HepG2 (cell line): ENCODE results near the gene ST6GALNAC6. TPM values are rescaled to one million over a fixed set of nuclear protein-coding genes. Genes with fewer than 3 reads are reported as not detected.

ENCODE experiments used
- ATAD3A ChIP-seq: sonication (generic); formaldehyde crosslinking; IDR thresholded peaks from 2 replicates; pipeline ENCODE4 v1.4.0; 2020; ENCODE audit warnings: missing genetic modification reagents
- CREB1 ChIP-seq, 2 experiments: fragments of 450-650 bp in 1 of 2; IDR thresholded peaks; 2 replicates each; pipeline ENCODE4 v1.6.1; 2016 to 2017; ENCODE audit warnings: control low read depth in 1 of 2, mild to moderate bottlenecking in 1 of 2, missing compliant biosample characterization in 1 of 2, missing genetic modification characterization in 1 of 2
- ELF4 ChIP-seq: sonication (generic); formaldehyde crosslinking; IDR thresholded peaks from 2 replicates; pipeline ENCODE4 v1.5.0; 2020; ENCODE audit warnings: missing genetic modification reagents, mild to moderate bottlenecking, moderate library complexity, borderline replicate concordance
- ESRRA ChIP-seq: sonication (generic); formaldehyde crosslinking; IDR thresholded peaks from 2 replicates; pipeline ENCODE4 v1.5.1; 2020; ENCODE audit warnings: mild to moderate bottlenecking, low read depth, missing genetic modification reagents
- HNF4A ChIP-seq: sonication (generic); formaldehyde crosslinking; IDR thresholded peaks from 2 replicates; pipeline ENCODE4 v1.4.0; 2020; ENCODE audit warnings: missing genetic modification reagents
- ISL2 ChIP-seq: sonication (generic); formaldehyde crosslinking; IDR thresholded peaks from 2 replicates; pipeline ENCODE4 v1.5.0; 2020; ENCODE audit warnings: missing genetic modification reagents
- KMT2A ChIP-seq: sonication (generic); formaldehyde crosslinking; IDR thresholded peaks from 2 replicates; pipeline ENCODE4 v1.4.0; 2020; ENCODE audit warnings: missing genetic modification reagents
- NFRKB ChIP-seq: fragments of 450-650 bp; IDR thresholded peaks from 2 replicates; pipeline ENCODE4 v1.6.1; 2017
- PAF1 ChIP-seq: IDR thresholded peaks from 2 replicates; pipeline ENCODE4 v1.6.1; 2016; ENCODE audit warnings: missing genetic modification reagents, missing compliant biosample characterization
- PCBP2 ChIP-seq: fragments of 200-400 bp; formaldehyde crosslinking; optimal IDR thresholded peaks from 2 replicates; pipeline ENCODE3; 2018; ENCODE audit warnings: low read length, low read depth; ENCODE audit not compliant: poor library complexity, severe bottlenecking
- SMARCE1 ChIP-seq: fragments of 450-650 bp; IDR thresholded peaks from 2 replicates; pipeline ENCODE4 v1.6.1; 2017; ENCODE audit warnings: borderline replicate concordance
- TCF7 ChIP-seq: sonication (generic); IDR thresholded peaks from 2 replicates; pipeline ENCODE4 v1.6.1; 2016; ENCODE audit warnings: antibody characterized with exemption, low read depth
- TOPORS ChIP-seq: sonication (generic); formaldehyde crosslinking; IDR thresholded peaks from 2 replicates; pipeline ENCODE4 v1.8.0; 2023; ENCODE audit warnings: mild to moderate bottlenecking, missing genetic modification reagents
- ZFYVE20 ChIP-seq: sonication (generic); formaldehyde crosslinking; IDR thresholded peaks from 2 replicates; pipeline ENCODE4 v1.8.0; 2023; ENCODE audit warnings: low read depth, mild to moderate bottlenecking, moderate library complexity, missing genetic modification reagents, borderline replicate concordance
- ZNF432 ChIP-seq: sonication (generic); formaldehyde crosslinking; IDR thresholded peaks from 2 replicates; pipeline ENCODE4 v1.5.0; 2020; ENCODE audit warnings: missing genetic modification reagents, mild to moderate bottlenecking, borderline replicate concordance
- ZNF75D ChIP-seq: sonication (generic); formaldehyde crosslinking; IDR thresholded peaks from 2 replicates; pipeline ENCODE4 v1.8.1; 2023; ENCODE audit warnings: missing genetic modification reagents, mild to moderate bottlenecking, borderline replicate concordance
- ZNF772 ChIP-seq: sonication (generic); formaldehyde crosslinking; IDR thresholded peaks from 2 replicates; pipeline ENCODE4 v1.5.0; 2020; ENCODE audit warnings: mild to moderate bottlenecking, missing genetic modification reagents
- ZNF788 ChIP-seq: sonication (generic); formaldehyde crosslinking; IDR thresholded peaks from 2 replicates; pipeline ENCODE4 v1.5.0; 2020; ENCODE audit warnings: mild to moderate bottlenecking, missing genetic modification reagents, borderline replicate concordance
- polyA plus RNA-seq, 8 experiments: library from polyadenylated mRNA; depleted of rRNA in 3 of 8; stranded (reverse) in 7 of 8; unstranded in 1 of 8; fragments of >200 nt; fragmentation: Illumina TruSeq in 4 of 8; extraction: Trizol in 4 of 8; gene quantifications; 2 replicates each; pipeline versions ENCODE4 v1.2.1 to v1.2.3, GENCODE V29; 2011 to 2016; ENCODE audit warnings: low read depth in 4 of 8, missing spikeins in 1 of 8, mixed read lengths in 1 of 8; ENCODE audit not compliant: insufficient read depth in 1 of 8
- total RNA-seq, 5 experiments: library from RNA; depleted of rRNA; stranded (reverse); fragments of >200 nt; fragmentation: Illumina TruSeq; extraction: Trizol; gene quantifications; 2 replicates each; pipeline ENCODE4 v1.2.3, GENCODE V29; 2016; ENCODE audit warnings: low read depth in 1 of 5
- TF ChIP-seq, protein P1 (sequence below), 2 experiments: IDR thresholded peaks; 2 replicates each; pipeline ENCODE4 v1.6.1; 2011 to 2012; ENCODE audit warnings: low read length in 2 of 2, borderline replicate concordance in 1 of 2, low read depth in 1 of 2, mild to moderate bottlenecking in 1 of 2, moderate library complexity in 1 of 2
- TF ChIP-seq, protein P2 (sequence below): IDR thresholded peaks from 2 replicates; pipeline ENCODE4 v1.6.1; 2012; ENCODE audit warnings: inconsistent platforms
- TF ChIP-seq, protein P3 (sequence below): IDR thresholded peaks from 2 replicates; pipeline ENCODE4 v1.6.1; 2018; ENCODE audit warnings: missing genetic modification reagents, mild to moderate bottlenecking, missing compliant biosample characterization
- TF ChIP-seq, protein P4 (sequence below): sonication (generic); formaldehyde crosslinking; IDR thresholded peaks from 2 replicates; pipeline ENCODE4 v1.5.0; 2020; ENCODE audit warnings: missing genetic modification reagents

Gene ST6GALNAC6
- total and polyA plus RNA-seq, 2 of the 13 experiments (the other 11 are each of a cell fraction or from before 2014, with no cell fraction given), result 18.5 to 65.4 TPM

DNA sequence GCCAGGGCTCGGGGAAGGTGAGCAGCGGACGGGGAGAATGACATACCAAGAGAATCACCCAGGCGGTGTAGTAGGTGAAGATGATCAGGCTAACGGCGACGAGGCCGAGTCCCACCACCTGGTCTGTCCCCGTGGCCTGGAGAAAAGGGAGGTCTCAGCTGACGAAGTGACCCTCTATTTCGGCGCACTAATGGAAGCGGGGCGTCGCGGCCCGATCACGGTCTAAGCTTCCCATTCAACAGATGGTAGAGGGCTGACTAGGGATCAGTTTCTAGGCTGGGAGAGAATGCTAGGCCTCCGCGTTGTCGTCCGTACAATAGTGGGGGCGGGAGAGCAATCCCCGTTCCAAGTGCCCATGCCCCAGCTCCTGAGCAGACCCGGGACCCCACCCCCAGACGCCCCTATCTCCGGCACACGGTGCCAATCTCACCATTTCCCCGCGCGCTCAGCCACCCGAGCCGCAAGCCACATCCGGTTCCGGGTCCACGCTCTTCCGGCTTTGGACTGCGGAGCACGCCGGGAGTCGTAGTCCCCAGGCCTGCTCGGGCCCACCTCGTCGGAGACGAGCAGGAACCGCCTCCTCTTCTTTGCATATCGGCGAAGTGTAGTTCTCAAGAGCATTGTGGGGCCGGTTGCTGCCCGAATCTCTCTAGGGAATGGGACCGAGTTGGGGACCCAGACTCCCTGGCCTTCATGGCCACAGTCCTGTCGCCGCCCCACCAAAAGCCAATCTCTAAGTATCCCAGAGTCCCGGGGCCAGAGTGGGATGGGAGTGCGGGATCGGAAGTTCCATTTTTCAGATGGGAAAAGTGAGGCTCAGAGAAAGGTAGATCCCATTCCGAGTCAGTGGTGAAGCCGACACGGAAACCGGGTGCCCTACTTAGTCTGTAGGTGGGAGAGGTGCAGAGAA, 38.2 kb upstream of the ST6GALNAC6 start, which contains the start of gene DPM2 (continued):
- TF ChIP-seq, protein P1, sequence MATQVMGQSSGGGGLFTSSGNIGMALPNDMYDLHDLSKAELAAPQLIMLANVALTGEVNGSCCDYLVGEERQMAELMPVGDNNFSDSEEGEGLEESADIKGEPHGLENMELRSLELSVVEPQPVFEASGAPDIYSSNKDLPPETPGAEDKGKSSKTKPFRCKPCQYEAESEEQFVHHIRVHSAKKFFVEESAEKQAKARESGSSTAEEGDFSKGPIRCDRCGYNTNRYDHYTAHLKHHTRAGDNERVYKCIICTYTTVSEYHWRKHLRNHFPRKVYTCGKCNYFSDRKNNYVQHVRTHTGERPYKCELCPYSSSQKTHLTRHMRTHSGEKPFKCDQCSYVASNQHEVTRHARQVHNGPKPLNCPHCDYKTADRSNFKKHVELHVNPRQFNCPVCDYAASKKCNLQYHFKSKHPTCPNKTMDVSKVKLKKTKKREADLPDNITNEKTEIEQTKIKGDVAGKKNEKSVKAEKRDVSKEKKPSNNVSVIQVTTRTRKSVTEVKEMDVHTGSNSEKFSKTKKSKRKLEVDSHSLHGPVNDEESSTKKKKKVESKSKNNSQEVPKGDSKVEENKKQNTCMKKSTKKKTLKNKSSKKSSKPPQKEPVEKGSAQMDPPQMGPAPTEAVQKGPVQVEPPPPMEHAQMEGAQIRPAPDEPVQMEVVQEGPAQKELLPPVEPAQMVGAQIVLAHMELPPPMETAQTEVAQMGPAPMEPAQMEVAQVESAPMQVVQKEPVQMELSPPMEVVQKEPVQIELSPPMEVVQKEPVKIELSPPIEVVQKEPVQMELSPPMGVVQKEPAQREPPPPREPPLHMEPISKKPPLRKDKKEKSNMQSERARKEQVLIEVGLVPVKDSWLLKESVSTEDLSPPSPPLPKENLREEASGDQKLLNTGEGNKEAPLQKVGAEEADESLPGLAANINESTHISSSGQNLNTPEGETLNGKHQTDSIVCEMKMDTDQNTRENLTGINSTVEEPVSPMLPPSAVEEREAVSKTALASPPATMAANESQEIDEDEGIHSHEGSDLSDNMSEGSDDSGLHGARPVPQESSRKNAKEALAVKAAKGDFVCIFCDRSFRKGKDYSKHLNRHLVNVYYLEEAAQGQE (IDR thresholded peaks at IDR 0.05; ENCODE audit: borderline replicate concordance in 1 of 2, low read depth in 1 of 2, low read length in 2 of 2), result no peak
- TF ChIP-seq PAF1 (CRISPR knock-in tag) (peak; percentile 23; the same call in 1 of the 2 replicates), ZNF75D (no peak), HNF4A (CRISPR knock-in tag) (no peak), ZFYVE20 (no peak), ZNF788 (CRISPR knock-in tag) (peak; percentile 72; the same call in 1 of the 2 replicates), ISL2 (CRISPR knock-in tag) (no peak), TOPORS (no peak), ZNF772 (CRISPR knock-in tag) (no peak; the same call in 1 of the 2 replicates), SMARCE1 (no peak), ZNF432 (no peak), NFRKB (no peak), ESRRA (no peak), KMT2A (CRISPR knock-in tag) (no peak; the same call in 1 of the 2 replicates), CREB1 (IDR thresholded peaks at IDR 0.05) (no peak), CREB1 (CRISPR knock-in tag; IDR thresholded peaks at IDR 0.05) (peak; percentile 91; the same call in 1 of the 2 replicates), TCF7 (no peak), ELF4 (peak; percentile 83; the same call in 1 of the 2 replicates), PCBP2 (no peak), ATAD3A (CRISPR knock-in tag) (no peak)
- TF ChIP-seq, protein P2, sequence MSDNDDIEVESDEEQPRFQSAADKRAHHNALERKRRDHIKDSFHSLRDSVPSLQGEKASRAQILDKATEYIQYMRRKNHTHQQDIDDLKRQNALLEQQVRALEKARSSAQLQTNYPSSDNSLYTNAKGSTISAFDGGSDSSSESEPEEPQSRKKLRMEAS, result peak; percentile 86
- TF ChIP-seq, protein P3, sequence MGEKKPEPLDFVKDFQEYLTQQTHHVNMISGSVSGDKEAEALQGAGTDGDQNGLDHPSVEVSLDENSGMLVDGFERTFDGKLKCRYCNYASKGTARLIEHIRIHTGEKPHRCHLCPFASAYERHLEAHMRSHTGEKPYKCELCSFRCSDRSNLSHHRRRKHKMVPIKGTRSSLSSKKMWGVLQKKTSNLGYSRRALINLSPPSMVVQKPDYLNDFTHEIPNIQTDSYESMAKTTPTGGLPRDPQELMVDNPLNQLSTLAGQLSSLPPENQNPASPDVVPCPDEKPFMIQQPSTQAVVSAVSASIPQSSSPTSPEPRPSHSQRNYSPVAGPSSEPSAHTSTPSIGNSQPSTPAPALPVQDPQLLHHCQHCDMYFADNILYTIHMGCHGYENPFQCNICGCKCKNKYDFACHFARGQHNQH (CRISPR knock-in tag), result 0 out of 2 replicates have a peak, but pooled peaks have one; percentile 15
- TF ChIP-seq, protein P4, sequence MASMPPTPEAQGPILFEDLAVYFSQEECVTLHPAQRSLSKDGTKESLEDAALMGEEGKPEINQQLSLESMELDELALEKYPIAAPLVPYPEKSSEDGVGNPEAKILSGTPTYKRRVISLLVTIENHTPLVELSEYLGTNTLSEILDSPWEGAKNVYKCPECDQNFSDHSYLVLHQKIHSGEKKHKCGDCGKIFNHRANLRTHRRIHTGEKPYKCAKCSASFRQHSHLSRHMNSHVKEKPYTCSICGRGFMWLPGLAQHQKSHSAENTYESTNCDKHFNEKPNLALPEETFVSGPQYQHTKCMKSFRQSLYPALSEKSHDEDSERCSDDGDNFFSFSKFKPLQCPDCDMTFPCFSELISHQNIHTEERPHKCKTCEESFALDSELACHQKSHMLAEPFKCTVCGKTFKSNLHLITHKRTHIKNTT (CRISPR knock-in tag), result no peak
